HEK293 (cell line): ENCODE results near the gene TMEM106A.

Source experiments
- CTCF ChIA-PET: fragments of 350-600 bp; formaldehyde crosslinking; extraction: SDS; loops from one replicate; lab custom pipeline; 2021; ENCODE audit warnings: antibody characterized with exemption; lab: Yijun Ruan, JAX
- POLR2A ChIA-PET: fragments of 300-600 bp; formaldehyde crosslinking; extraction: SDS; loops from one replicate; lab custom pipeline; 2020; ENCODE audit warnings: antibody characterized with exemption, inconsistent platforms; lab: Yijun Ruan, JAX
- H3K27ac ChIP-seq: fragments of 200-500 bp; sonication (Bioruptor generic); 2 replicates; pipeline ENCODE4 v1.5.1; 2014; ENCODE audit warnings: low read depth, low read length, control low read depth, inconsistent platforms; ENCODE audit errors: extremely low read depth
- H3K36me3 ChIP-seq, 2 experiments: fragments of 200-500 bp in 1 of 2; sonication (Bioruptor generic) in 1 of 2; 1 replicate in 1 of 2; 2 replicates in 1 of 2; pipeline ENCODE4 v1.5.1; 2014 to 2017; ENCODE audit warnings: inconsistent platforms in 2 of 2, low read length in 2 of 2; ENCODE audit not compliant: control insufficient read depth in 2 of 2, insufficient read depth in 1 of 2
- H3K4me1 ChIP-seq: fragments of 200-500 bp; sonication (Bioruptor generic); 2 replicates; pipeline ENCODE4 v1.5.1; 2014; ENCODE audit warnings: mild to moderate bottlenecking, low read length, inconsistent platforms; ENCODE audit not compliant: control insufficient read depth, insufficient read depth
- H3K4me3 ChIP-seq: 2 replicates; pipeline ENCODE4 v1.5.1; 2011; ENCODE audit warnings: low read depth, mild to moderate bottlenecking, control low read depth, low read length, moderate library complexity
- H3K9me3 ChIP-seq: fragments of 200-500 bp; sonication (Bioruptor generic); 2 replicates; pipeline ENCODE4 v1.5.1; 2014; ENCODE audit warnings: low read depth, low read length, inconsistent platforms; ENCODE audit not compliant: control insufficient read depth, insufficient read depth
- BCL6B ChIP-seq: fragments of 450-650 bp; formaldehyde crosslinking; IDR thresholded peaks from 2 replicates; pipeline ENCODE4 v1.5.1; 2017; ENCODE audit warnings: missing biosample characterization, missing genetic modification characterization
- CTCF ChIP-seq: fragments of 450-650 bp; formaldehyde crosslinking; IDR thresholded peaks from 2 replicates; pipeline ENCODE4 v1.5.1; 2016; ENCODE audit warnings: missing biosample characterization, missing genetic modification characterization
- EGR2 ChIP-seq: fragments of 450-650 bp; formaldehyde crosslinking; IDR thresholded peaks from 2 replicates; pipeline ENCODE4 v1.5.1; 2016; ENCODE audit warnings: low read depth, missing biosample characterization, missing genetic modification characterization
- GLIS2 ChIP-seq: fragments of 450-650 bp; formaldehyde crosslinking; IDR thresholded peaks from 2 replicates; pipeline ENCODE4 v1.5.1; 2016; ENCODE audit warnings: missing biosample characterization, missing genetic modification characterization
- KLF9 ChIP-seq: fragments of 450-650 bp; formaldehyde crosslinking; IDR thresholded peaks from 2 replicates; pipeline ENCODE4 v1.5.1; 2016; ENCODE audit warnings: missing biosample characterization, missing genetic modification characterization, low read depth
- SP3 ChIP-seq: fragments of 450-650 bp; formaldehyde crosslinking; IDR thresholded peaks from 2 replicates; pipeline ENCODE4 v1.5.1; 2016; ENCODE audit warnings: missing biosample characterization, missing genetic modification characterization
- TCF7L2 ChIP-seq: IDR thresholded peaks from 2 replicates; pipeline ENCODE4 v1.6.1; 2011; ENCODE audit warnings: low read depth, mild to moderate bottlenecking, inconsistent platforms, low read length, moderate library complexity, borderline replicate concordance
- YY1 ChIP-seq: fragments of 450-650 bp; formaldehyde crosslinking; IDR thresholded peaks from 2 replicates; pipeline ENCODE4 v1.5.1; 2018; ENCODE audit warnings: missing biosample characterization, missing genetic modification characterization
- ZBTB1 ChIP-seq: fragments of 450-650 bp; formaldehyde crosslinking; IDR thresholded peaks from 2 replicates; pipeline ENCODE4 v1.5.1; 2016; ENCODE audit warnings: missing biosample characterization, missing genetic modification characterization
- ZFHX2 ChIP-seq: fragments of 450-650 bp; formaldehyde crosslinking; conservative IDR thresholded peaks from 2 replicates; pipeline ENCODE4 v1.5.1; 2016; ENCODE audit warnings: missing biosample characterization, missing genetic modification characterization
- ZFP37 ChIP-seq: fragments of 450-650 bp; formaldehyde crosslinking; IDR thresholded peaks from 2 replicates; pipeline ENCODE4 v1.5.1; 2016; ENCODE audit warnings: missing biosample characterization, missing genetic modification characterization
- ZFP69B ChIP-seq: fragments of 450-650 bp; formaldehyde crosslinking; IDR thresholded peaks from 2 replicates; pipeline ENCODE4 v1.5.1; 2016; ENCODE audit warnings: missing biosample characterization, missing genetic modification characterization
- ZNF10 ChIP-seq: fragments of 450-650 bp; formaldehyde crosslinking; IDR thresholded peaks from 2 replicates; pipeline ENCODE4 v1.5.1; 2017; ENCODE audit warnings: missing biosample characterization, missing genetic modification characterization
- ZNF18 ChIP-seq: fragments of 450-650 bp; formaldehyde crosslinking; IDR thresholded peaks from 2 replicates; pipeline ENCODE4 v1.5.1; 2016; ENCODE audit warnings: missing biosample characterization, missing genetic modification characterization
- ZNF266 ChIP-seq: fragments of 450-650 bp; formaldehyde crosslinking; IDR thresholded peaks from 2 replicates; pipeline ENCODE4 v1.5.1; 2016; ENCODE audit warnings: missing biosample characterization, missing genetic modification characterization, low read depth
- ZNF335 ChIP-seq: fragments of 450-650 bp; formaldehyde crosslinking; conservative IDR thresholded peaks from 2 replicates; pipeline ENCODE4 v1.5.1; 2016; ENCODE audit warnings: missing biosample characterization, missing genetic modification characterization
- ZNF341 ChIP-seq: fragments of 450-650 bp; formaldehyde crosslinking; IDR thresholded peaks from 2 replicates; pipeline ENCODE4; 2016; ENCODE audit warnings: low read depth, missing biosample characterization, missing genetic modification characterization
- ZNF366 ChIP-seq: fragments of 450-650 bp; formaldehyde crosslinking; conservative IDR thresholded peaks from 2 replicates; pipeline ENCODE4 v1.5.1; 2016; ENCODE audit warnings: missing biosample characterization, missing genetic modification characterization
- ZNF48 ChIP-seq: fragments of 450-650 bp; formaldehyde crosslinking; IDR thresholded peaks from 2 replicates; pipeline ENCODE4 v1.5.1; 2016; ENCODE audit warnings: missing biosample characterization, missing genetic modification characterization
- ZNF621 ChIP-seq: fragments of 450-650 bp; formaldehyde crosslinking; IDR thresholded peaks from 2 replicates; pipeline ENCODE4 v1.5.1; 2017; ENCODE audit warnings: missing biosample characterization, missing genetic modification characterization
- ZNF776 ChIP-seq: fragments of 450-650 bp; formaldehyde crosslinking; IDR thresholded peaks from 2 replicates; pipeline ENCODE4 v1.5.0; 2017; ENCODE audit warnings: missing biosample characterization, missing genetic modification characterization, borderline replicate concordance
- ZNF792 ChIP-seq: fragments of 450-650 bp; formaldehyde crosslinking; IDR thresholded peaks from 2 replicates; pipeline ENCODE4 v1.5.1; 2016; ENCODE audit warnings: missing biosample characterization, missing genetic modification characterization
- ZSCAN23 ChIP-seq: fragments of 450-650 bp; formaldehyde crosslinking; IDR thresholded peaks from 2 replicates; pipeline ENCODE4 v1.5.1; 2016; ENCODE audit warnings: missing biosample characterization, missing genetic modification characterization
- TF ChIP-seq, protein P1 (sequence below): fragments of 450-650 bp; formaldehyde crosslinking; IDR thresholded peaks from 2 replicates; pipeline ENCODE4 v1.5.1; 2016; ENCODE audit warnings: missing biosample characterization, missing genetic modification characterization
- TF ChIP-seq, protein P2 (sequence below): fragments of 450-650 bp; formaldehyde crosslinking; IDR thresholded peaks from 2 replicates; pipeline ENCODE4 v1.5.1; 2016; ENCODE audit warnings: missing biosample characterization, missing genetic modification characterization

The TMEM106A gene

DNA sequence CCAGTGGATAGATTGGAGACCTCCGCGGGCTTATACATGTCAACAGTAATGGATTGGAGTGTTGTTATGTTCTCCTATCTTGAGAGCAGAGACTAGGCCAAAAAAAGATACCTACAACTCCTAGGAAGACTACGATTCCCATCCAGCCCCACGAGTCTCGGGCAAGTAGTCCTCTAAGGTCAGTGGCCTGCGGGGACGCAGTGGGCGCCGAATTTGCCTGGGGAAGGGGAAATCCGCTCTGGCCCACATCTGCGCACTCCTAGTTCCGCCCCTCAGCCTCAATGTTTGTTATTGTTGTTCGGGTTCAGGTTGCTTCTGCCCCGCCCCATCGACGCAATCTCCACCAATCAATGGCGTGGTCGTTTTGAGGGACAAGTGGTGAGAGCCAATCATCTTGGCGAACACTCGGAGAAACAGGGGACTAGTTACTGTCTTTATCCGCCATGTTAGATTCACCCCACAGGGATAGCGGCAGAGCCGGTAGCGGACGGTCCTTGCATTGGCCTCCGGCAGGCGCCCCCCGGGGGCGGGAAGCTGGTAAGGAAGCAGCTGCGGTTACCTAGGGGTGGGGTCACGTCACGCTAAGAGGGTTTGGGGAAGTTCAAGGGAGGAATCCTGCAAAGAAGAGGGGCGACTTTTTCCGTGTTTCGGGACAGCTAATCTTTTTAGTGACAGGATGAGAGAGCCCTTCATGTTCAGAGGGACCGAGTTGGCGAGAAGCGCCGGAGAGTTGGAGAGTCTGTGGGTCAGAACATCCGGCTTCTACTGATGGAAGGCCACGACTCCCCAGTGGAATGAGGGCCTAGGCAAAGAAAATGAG lies 40.7 kb upstream of the TMEM106A start, which contains the start of gene NBR1 (continued):
- peak; percentile 81; the same call in 1 of the 2 replicates for TF ChIP-seq YY1 (tag by site-specific recombination)
- TF ChIP-seq KLF9, result peak; percentile 26; the same call in 1 of the 2 replicates
- TF ChIP-seq EGR2 (tag by site-specific recombination), result no peak
- peak; percentile 96 for TF ChIP-seq GLIS2
- peak; percentile 75 for TF ChIP-seq SP3 (tag by site-specific recombination)
- TF ChIP-seq, protein P1, sequence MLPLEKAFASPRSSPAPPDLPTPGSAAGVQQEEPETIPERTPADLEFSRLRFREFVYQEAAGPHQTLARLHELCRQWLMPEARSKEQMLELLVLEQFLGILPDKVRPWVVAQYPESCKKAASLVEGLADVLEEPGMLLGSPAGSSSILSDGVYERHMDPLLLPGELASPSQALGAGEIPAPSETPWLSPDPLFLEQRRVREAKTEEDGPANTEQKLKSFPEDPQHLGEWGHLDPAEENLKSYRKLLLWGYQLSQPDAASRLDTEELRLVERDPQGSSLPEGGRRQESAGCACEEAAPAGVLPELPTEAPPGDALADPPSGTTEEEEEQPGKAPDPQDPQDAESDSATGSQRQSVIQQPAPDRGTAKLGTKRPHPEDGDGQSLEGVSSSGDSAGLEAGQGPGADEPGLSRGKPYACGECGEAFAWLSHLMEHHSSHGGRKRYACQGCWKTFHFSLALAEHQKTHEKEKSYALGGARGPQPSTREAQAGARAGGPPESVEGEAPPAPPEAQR (tag by site-specific recombination), result no peak
- 0 out of 2 replicates have a peak, but pooled peaks have one; percentile 14 for TF ChIP-seq ZSCAN23 (tag by site-specific recombination)
- peak; percentile 31; the same call in 1 of the 2 replicates for TF ChIP-seq ZNF10 (tag by site-specific recombination)
- TF ChIP-seq ZFHX2 (tag by site-specific recombination), result 0 out of 2 replicates have a peak, but pooled peaks have one; percentile 4
- peak; percentile 76; the same call in 1 of the 2 replicates for TF ChIP-seq CTCF (tag by site-specific recombination)
- TF ChIP-seq ZNF341, result peak; percentile 89
- TF ChIP-seq ZNF266 (tag by site-specific recombination), result no peak

GRCh38 chr17:43171586-43172487 lies 39.8 kb upstream of the TMEM106A start:
- Histone ChIP-seq H3K4me1 (peaks cover 4% of the 10 kb centered on the region; the same call in 1 of the 2 replicates), H3K9me3 (no peaks in the 10 kb centered on the region), H3K36me3 (peaks cover 4 to 23% of the 10 kb centered on the region in 2 experiments), H3K27ac (peak overlapping the region; percentile 72), H3K4me3 (peak overlapping the region; percentile 91)
- ChIA-PET POLR2A (interaction anchor here (0.7 to 1.9 kb wide), 10 partner anchors 30 to 348 kb away, joined by 3 to 17 read pairs (median 4); partner anchors contain the start of genes BECN1, BRCA1, RPL27 and VAT1), CTCF (interaction anchor here (0.7 to 1.3 kb wide), 6 partner anchors 29 to 353 kb away, joined by 3 to 5 read pairs (median 3); no protein-coding TSS in a partner anchor)
- TF ChIP-seq, protein P2, sequence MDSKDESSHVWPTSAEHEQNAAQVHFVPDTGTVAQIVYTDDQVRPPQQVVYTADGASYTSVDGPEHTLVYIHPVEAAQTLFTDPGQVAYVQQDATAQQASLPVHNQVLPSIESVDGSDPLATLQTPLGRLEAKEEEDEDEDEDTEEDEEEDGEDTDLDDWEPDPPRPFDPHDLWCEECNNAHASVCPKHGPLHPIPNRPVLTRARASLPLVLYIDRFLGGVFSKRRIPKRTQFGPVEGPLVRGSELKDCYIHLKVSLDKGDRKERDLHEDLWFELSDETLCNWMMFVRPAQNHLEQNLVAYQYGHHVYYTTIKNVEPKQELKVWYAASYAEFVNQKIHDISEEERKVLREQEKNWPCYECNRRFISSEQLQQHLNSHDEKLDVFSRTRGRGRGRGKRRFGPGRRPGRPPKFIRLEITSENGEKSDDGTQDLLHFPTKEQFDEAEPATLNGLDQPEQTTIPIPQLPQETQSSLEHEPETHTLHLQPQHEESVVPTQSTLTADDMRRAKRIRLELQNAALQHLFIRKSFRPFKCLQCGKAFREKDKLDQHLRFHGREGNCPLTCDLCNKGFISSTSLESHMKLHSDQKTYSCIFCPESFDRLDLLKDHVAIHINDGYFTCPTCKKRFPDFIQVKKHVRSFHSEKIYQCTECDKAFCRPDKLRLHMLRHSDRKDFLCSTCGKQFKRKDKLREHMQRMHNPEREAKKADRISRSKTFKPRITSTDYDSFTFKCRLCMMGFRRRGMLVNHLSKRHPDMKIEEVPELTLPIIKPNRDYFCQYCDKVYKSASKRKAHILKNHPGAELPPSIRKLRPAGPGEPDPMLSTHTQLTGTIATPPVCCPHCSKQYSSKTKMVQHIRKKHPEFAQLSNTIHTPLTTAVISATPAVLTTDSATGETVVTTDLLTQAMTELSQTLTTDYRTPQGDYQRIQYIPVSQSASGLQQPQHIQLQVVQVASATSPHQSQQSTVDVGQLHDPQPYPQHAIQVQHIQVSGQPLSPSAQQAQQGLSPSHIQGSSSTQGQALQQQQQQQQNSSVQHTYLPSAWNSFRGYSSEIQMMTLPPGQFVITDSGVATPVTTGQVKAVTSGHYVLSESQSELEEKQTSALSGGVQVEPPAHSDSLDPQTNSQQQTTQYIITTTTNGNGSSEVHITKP (tag by site-specific recombination), result peak; percentile 48
- peak; percentile 59 for TF ChIP-seq ZNF366 (tag by site-specific recombination)
- TF ChIP-seq ZNF792 (tag by site-specific recombination), result no peak
- no peak for TF ChIP-seq ZNF621 (tag by site-specific recombination)
- no peak for TF ChIP-seq BCL6B (tag by site-specific recombination)
- no peak for TF ChIP-seq ZBTB1 (tag by site-specific recombination)
- no peak for TF ChIP-seq ZFP69B (tag by site-specific recombination)
- 0 out of 2 replicates have a peak, but pooled peaks have one; percentile 11 for TF ChIP-seq ZFP37 (tag by site-specific recombination)
- no peak for TF ChIP-seq TCF7L2
- TF ChIP-seq ZNF335 (tag by site-specific recombination), result 0 out of 2 replicates have a peak, but pooled peaks have one; percentile 47
- TF ChIP-seq ZNF776, result no peak
- no peak for TF ChIP-seq ZNF48
- no peak for TF ChIP-seq ZNF18 (tag by site-specific recombination)
